Type B pancreatic cell (in vitro differentiated cells): Measurements from ENCODE around the gene ZNF625. TPM values are rescaled to one million over a fixed set of nuclear protein-coding genes. Genes with fewer than 3 reads are reported as not detected.

ENCODE experiments used
- DNase-seq: peaks from one replicate; pipeline ENCODE4 v3.0.0; 2021; ENCODE audit warnings: mixed read lengths; ENCODE audit not compliant: unreplicated experiment; ENCODE audit errors: extremely low spot score
- H3K27ac Mint-ChIP-seq: 2 replicates; pipeline ENCODE4 v1.8.0; 2021; ENCODE audit warnings: mild to moderate bottlenecking, mixed read lengths
- H3K27me3 Mint-ChIP-seq: 2 replicates; pipeline ENCODE4 v1.8.0; 2021; ENCODE audit warnings: mixed read lengths
- H3K36me3 Mint-ChIP-seq: 2 replicates; pipeline ENCODE4 v1.8.0; 2021; ENCODE audit warnings: mixed read lengths
- H3K4me1 Mint-ChIP-seq: one replicate; pipeline ENCODE4 v1.8.0; 2021; ENCODE audit warnings: mixed read lengths; ENCODE audit not compliant: unreplicated experiment
- H3K4me3 Mint-ChIP-seq: 2 replicates; pipeline ENCODE4 v1.8.0; 2021; ENCODE audit warnings: mild to moderate bottlenecking, mixed read lengths
- H3K9me3 Mint-ChIP-seq: 2 replicates; pipeline ENCODE4 v1.8.0; 2021; ENCODE audit warnings: mixed read lengths
- total RNA-seq: library from RNA; stranded (reverse); gene quantifications from 2 replicates; pipeline ENCODE4 v1.2.1, GENCODE V29; 2021; ENCODE audit warnings: low replicate concordance
- TF ChIP-seq, protein P1 (sequence below): fragments of 200-600 bp; sonication (generic); conservative IDR thresholded peaks from 2 replicates; pipeline ENCODE4 v1.5.0; 2021; ENCODE audit warnings: antibody characterized with exemption, mild to moderate bottlenecking

The ZNF625 gene
- total RNA-seq, 1 donor from 2014 or later: 23.3 TPM

DNA sequence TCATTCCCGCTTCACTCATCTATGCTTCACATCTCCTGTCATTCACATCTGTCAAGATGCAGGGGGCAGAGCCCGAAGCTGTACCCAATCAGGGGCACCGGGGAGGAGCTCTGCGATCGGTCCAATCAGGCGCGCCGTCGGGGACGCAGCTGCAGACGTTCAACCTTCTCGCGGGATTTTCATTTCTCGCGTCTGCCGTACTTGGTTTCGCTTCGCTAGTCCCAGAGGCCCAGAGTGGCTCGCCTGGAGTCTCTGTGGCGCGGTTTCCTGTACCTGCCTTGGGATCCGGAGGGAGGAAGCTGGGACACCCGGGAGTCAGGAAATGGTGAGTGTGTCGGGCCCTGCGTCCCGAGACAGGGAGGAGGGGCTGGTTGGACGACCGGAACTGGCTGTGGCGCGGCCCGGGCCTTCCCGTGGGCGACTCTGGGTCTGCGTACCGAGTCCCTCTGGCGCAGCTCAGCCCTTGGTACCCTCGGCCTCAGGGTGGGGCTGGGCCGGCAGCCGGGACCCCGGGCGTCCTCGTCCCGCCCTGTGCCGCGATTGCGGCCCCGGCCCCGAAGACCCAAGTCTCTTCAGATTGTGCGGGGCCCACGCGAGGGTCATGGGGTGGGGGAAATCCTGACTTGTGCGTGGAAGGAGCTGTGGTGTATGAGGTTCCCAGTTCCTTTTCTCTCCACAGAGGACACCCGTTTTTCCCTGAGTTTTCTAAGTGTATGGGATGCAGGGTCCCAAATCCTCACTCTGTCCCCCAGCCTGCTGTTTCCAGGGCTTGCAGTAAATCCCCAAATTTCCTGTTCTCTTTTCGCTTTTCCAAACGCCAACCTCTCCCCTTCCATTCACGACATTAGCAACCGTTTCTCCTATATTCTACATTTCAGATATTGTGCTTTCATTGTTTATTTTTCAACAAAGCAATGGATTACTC, 6.6 kb upstream of the ZNF625 start, which contains the start of gene ZNF136:
Gene ZNF136, plus strand, starts transcription at position 215 of the 925 bp plus-strand sequence. Its CDS starts 108 bp downstream, at position 323.
- TF ChIP-seq, protein P1, sequence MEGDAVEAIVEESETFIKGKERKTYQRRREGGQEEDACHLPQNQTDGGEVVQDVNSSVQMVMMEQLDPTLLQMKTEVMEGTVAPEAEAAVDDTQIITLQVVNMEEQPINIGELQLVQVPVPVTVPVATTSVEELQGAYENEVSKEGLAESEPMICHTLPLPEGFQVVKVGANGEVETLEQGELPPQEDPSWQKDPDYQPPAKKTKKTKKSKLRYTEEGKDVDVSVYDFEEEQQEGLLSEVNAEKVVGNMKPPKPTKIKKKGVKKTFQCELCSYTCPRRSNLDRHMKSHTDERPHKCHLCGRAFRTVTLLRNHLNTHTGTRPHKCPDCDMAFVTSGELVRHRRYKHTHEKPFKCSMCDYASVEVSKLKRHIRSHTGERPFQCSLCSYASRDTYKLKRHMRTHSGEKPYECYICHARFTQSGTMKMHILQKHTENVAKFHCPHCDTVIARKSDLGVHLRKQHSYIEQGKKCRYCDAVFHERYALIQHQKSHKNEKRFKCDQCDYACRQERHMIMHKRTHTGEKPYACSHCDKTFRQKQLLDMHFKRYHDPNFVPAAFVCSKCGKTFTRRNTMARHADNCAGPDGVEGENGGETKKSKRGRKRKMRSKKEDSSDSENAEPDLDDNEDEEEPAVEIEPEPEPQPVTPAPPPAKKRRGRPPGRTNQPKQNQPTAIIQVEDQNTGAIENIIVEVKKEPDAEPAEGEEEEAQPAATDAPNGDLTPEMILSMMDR: no peak
- peak within 1 kb of the TSS; percentile 96 for H3K4me3 Mint-ChIP-seq

DNA sequence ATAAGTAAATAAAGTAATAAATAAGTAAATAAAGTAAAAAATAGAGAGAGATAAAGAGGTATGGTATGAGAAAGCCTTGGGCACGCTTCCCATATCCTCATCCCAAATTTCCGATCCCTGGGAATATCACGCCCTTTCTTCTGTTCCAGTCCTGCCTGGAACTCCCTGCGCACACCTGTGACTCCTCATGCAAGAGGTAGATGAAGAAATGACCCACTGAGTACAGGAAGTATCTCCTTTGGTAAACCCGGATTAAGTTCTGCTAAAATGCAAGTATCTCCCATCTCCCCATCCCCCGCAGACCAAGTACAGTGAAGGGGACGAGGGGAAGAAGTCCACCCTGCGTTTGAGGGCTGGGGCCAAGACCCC, 6.0 kb upstream of the ZNF625 start:
- H3K9me3 Mint-ChIP-seq: no peaks in the 10 kb centered on the region
- H3K4me1 Mint-ChIP-seq: peaks cover 18% of the 10 kb centered on the region
- no peaks in the 10 kb centered on the region for H3K27me3 Mint-ChIP-seq
- TF ChIP-seq, protein P1: no peak
- H3K36me3 Mint-ChIP-seq: peaks cover 7% of the 10 kb centered on the region
- no peak for DNase-seq
- peak overlapping the region; percentile 96 for H3K4me3 Mint-ChIP-seq
- H3K27ac Mint-ChIP-seq: peak overlapping the region; percentile 97

More for the DNA sequence above, 6.6 kb upstream of the ZNF625 start, which contains the start of gene ZNF136:
- peak; percentile 91 for DNase-seq
- H3K27me3 Mint-ChIP-seq: no peaks in the 10 kb centered on the region
- H3K36me3 Mint-ChIP-seq: peaks cover 7% of the 10 kb centered on the region
- H3K9me3 Mint-ChIP-seq: no peaks in the 10 kb centered on the region
- peaks cover 18% of the 10 kb centered on the region for H3K4me1 Mint-ChIP-seq
- H3K27ac Mint-ChIP-seq: peak within 1 kb of the TSS; percentile 97

DNA sequence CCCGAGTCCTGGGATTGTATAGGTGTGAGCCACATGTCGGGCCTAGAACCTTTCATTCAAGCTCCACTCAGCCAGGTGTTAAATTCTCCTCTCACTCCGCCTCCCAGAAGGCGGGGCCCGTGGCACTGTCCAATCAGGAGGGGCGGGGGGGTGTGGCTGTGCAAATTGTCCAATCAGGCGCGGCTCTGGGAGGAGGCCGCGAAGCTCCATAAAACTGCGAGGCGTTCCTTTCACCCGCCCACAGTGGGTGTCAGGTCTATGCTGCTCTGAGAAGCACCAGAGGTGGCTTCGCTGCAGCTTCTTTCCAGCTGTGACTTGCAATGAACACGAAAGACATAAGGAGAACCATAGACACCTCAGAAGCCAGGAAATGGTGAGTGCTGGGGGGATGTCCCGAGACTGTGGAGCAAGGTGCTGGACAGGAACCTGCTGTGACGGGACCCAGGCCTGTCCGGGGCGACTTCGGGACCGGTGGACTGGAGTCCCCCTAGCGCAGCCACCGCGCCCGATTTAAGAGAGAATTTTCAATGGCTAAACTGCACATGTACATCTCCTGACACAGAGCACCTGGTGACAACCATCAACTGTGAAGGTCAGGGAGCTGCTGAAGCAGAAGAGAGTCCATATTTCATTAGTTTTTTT, 3.4 kb upstream of the ZNF625 start:
- peaks cover 15% of the 10 kb centered on the region for H3K4me1 Mint-ChIP-seq
- H3K36me3 Mint-ChIP-seq: peaks cover 5% of the 10 kb centered on the region
- no peak overlapping the region for H3K27ac Mint-ChIP-seq
- TF ChIP-seq, protein P1: no peak
- DNase-seq: no peak
- no peak overlapping the region for H3K4me3 Mint-ChIP-seq
- no peaks in the 10 kb centered on the region for H3K27me3 Mint-ChIP-seq
- H3K9me3 Mint-ChIP-seq: no peaks in the 10 kb centered on the region

DNA sequence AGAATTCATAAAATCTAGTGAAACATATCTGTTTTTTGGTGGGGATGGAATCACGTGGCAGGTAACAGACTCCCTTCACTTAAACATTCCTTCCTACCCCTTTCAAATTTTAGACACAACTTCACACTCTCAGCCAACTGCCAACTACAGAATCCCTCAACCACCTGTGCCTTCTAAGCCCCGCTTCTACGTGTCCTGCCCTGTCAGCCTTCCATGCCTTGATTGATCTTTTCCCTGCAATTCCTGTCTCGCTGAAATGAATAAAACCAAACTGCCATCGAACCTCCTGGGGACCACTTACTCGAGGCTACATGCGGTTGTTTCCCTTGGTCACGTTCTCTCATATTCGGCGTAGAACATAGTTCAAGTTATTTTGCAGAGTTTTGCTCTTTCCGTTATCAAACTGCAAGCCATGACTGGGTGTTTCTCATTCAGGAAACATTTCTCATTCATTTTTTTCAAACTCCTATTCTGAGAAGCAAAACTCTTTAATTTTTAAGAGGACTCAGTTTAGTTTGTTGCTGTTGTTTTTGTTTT, 1.1 kb downstream of the ZNF625 start:
- Mint-ChIP-seq H3K4me3 (peak overlapping the region; percentile 86), H3K36me3 (peaks cover 37% of the 10 kb centered on the region), H3K4me1 (peaks cover 8% of the 10 kb centered on the region), H3K27me3 (no peaks in the 10 kb centered on the region), H3K27ac (peak overlapping the region; percentile 63), H3K9me3 (peaks cover 8% of the 10 kb centered on the region)
- no peak for DNase-seq
- TF ChIP-seq, protein P1: no peak

DNA sequence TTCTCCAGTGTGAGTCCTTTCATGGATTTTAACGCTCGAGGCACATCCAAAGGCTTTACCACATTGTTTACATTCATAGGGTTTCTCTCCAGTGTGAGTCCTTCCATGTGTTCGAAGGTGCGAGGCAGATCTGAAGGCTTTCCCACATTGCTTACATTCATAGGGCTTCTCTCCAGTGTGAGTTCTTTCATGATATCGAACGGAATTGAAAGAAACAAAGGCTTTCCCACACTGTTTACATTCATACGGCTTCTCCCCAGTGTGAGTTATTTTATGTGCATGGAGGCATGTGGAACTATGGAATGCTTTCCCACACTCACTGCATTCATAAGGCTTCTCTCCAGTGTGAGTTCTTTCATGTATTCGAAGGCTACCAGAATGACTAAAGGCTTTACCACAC, 11.2 kb downstream of the ZNF625 start:
- peaks cover 52% of the 10 kb centered on the region for H3K36me3 Mint-ChIP-seq
- H3K27me3 Mint-ChIP-seq: no peaks in the 10 kb centered on the region
- no peak overlapping the region for H3K27ac Mint-ChIP-seq
- peaks cover 11% of the 10 kb centered on the region for H3K4me1 Mint-ChIP-seq
- H3K4me3 Mint-ChIP-seq: no peak overlapping the region
- TF ChIP-seq, protein P1: no peak
- DNase-seq: no peak
- peaks cover 17% of the 10 kb centered on the region for H3K9me3 Mint-ChIP-seq
